Hepatocyte (in vitro differentiated cells): Measurements from ENCODE around the gene ANKRD37. TPM values are rescaled to one million over a fixed set of nuclear protein-coding genes. Genes with fewer than 3 reads are reported as not detected.

Experiments
- DNase-seq: peaks from one replicate; pipeline ENCODE4 v3.0.0-alpha.2; 2016; ENCODE audit warnings: low spot score
- H2AFZ ChIP-seq: fragments of 200-600 bp; sonication (generic); 2 replicates; pipeline ENCODE4 v1.6.0; 2016; ENCODE audit warnings: antibody characterized with exemption, mild to moderate bottlenecking
- H3K27ac ChIP-seq: fragments of 200-600 bp; sonication (generic); 2 replicates; pipeline ENCODE4 v1.5.1; 2016; ENCODE audit warnings: mild to moderate bottlenecking
- H3K27me3 ChIP-seq: fragments of 200-600 bp; sonication (generic); 2 replicates; pipeline ENCODE4 v1.6.1; 2016
- H3K36me3 ChIP-seq: fragments of 200-600 bp; sonication (generic); replicated peaks from 2 replicates; pipeline ENCODE4 v1.5.1; 2016; ENCODE audit warnings: low read depth; ENCODE audit not compliant: insufficient read depth
- H3K4me1 ChIP-seq: fragments of 200-600 bp; sonication (generic); 2 replicates; pipeline ENCODE4 v1.5.1; 2016; ENCODE audit warnings: mild to moderate bottlenecking, moderate library complexity; ENCODE audit not compliant: insufficient read depth
- H3K4me2 ChIP-seq: fragments of 200-600 bp; sonication (generic); 2 replicates; pipeline ENCODE4 v1.6.0; 2016
- H3K4me3 ChIP-seq: fragments of 200-600 bp; sonication (generic); 2 replicates; pipeline ENCODE4 v1.5.1; 2016; ENCODE audit warnings: mild to moderate bottlenecking
- H3K79me2 ChIP-seq: fragments of 200-600 bp; sonication (generic); 2 replicates; pipeline ENCODE4 v1.6.0; 2017; ENCODE audit warnings: mild to moderate bottlenecking
- H3K9me2 ChIP-seq: fragments of 200-600 bp; sonication (generic); replicated peaks from 2 replicates; pipeline ENCODE4 v1.6.0; 2017; ENCODE audit warnings: mild to moderate bottlenecking; ENCODE audit not compliant: insufficient read depth
- H3K9me3 ChIP-seq: fragments of 200-600 bp; sonication (generic); 2 replicates; pipeline ENCODE4 v1.5.1; 2016; ENCODE audit warnings: low read depth, mild to moderate bottlenecking
- H4K20me1 ChIP-seq: fragments of 200-600 bp; sonication (generic); 2 replicates; pipeline ENCODE4 v1.6.0; 2016; ENCODE audit warnings: mild to moderate bottlenecking; ENCODE audit not compliant: insufficient read depth, poor library complexity, severe bottlenecking
- CTCF ChIP-seq: fragments of 200-600 bp; sonication (generic); IDR thresholded peaks from 2 replicates; pipeline ENCODE4 v1.5.1; 2016; ENCODE audit warnings: antibody characterized with exemption, mild to moderate bottlenecking; ENCODE audit not compliant: poor library complexity
- EZH2 ChIP-seq: fragments of 200-600 bp; sonication (generic); IDR thresholded peaks from 2 replicates; pipeline ENCODE4 v1.6.1; 2016; ENCODE audit warnings: antibody characterized with exemption, mild to moderate bottlenecking, borderline replicate concordance
- EZH2phosphoT487 ChIP-seq: fragments of 200-600 bp; sonication (generic); IDR thresholded peaks from one replicate; pipeline ENCODE4 v1.6.1; 2018; ENCODE audit warnings: antibody characterized with exemption, mild to moderate bottlenecking, low read depth, moderate library complexity; ENCODE audit not compliant: unreplicated experiment, severe bottlenecking
- WGBS: methylation state at CpG from one replicate; pipeline ENCODE4 v1.1.6; 2016; ENCODE audit warnings: low lambda C conversion rate; ENCODE audit errors: missing lambda C conversion rate; 5-methylcytosine and 5-hydroxymethylcytosine counted together
- polyA plus RNA-seq: library from polyadenylated mRNA; unstranded; fragments of >200 nt; fragmentation: Nextera tagmentation; extraction: Ambion mirVana; gene quantifications from 2 replicates; pipeline ENCODE4 v1.2.1, GENCODE V29; 2016
- total RNA-seq: library from RNA; depleted of rRNA; stranded (reverse); fragments of >200 nt; gene quantifications from 2 replicates; pipeline ENCODE4 v1.2.3, GENCODE V29; 2014

ANKRD37 gene
- total and polyA plus RNA-seq, 2 experiments from 2014 or later = 1.7 to 8.6 TPM

GRCh38 chr4:185435466-185435865 is 38.8 kb downstream of the ANKRD37 start:
- no peaks in the 10 kb centered on the region for H3K36me3 ChIP-seq
- H3K27ac ChIP-seq = no peak overlapping the region
- H3K9me2 ChIP-seq = no peaks in the 10 kb centered on the region
- H3K27me3 ChIP-seq = no peaks in the 10 kb centered on the region
- DNase-seq = no peak
- no peak overlapping the region for H3K4me2 ChIP-seq
- no peaks in the 10 kb centered on the region for H3K79me2 ChIP-seq
- no peaks in the 10 kb centered on the region for H3K4me1 ChIP-seq
- no peaks in the 10 kb centered on the region for H4K20me1 ChIP-seq
- TF ChIP-seq EZH2 = no peak
- no peak for TF ChIP-seq EZH2phosphoT487
- TF ChIP-seq CTCF = no peak
- no peaks in the 10 kb centered on the region for H3K9me3 ChIP-seq
- no peak overlapping the region for H3K4me3 ChIP-seq
- H2AFZ ChIP-seq = no peak overlapping the region

- H3K79me2 ChIP-seq = no peaks in the 10 kb centered on the region
- no peak for TF ChIP-seq CTCF
- no peak for TF ChIP-seq EZH2
- no peak for TF ChIP-seq EZH2phosphoT487
- H3K4me1 ChIP-seq = no peaks in the 10 kb centered on the region
- DNase-seq = no peak
- no peak overlapping the region for H2AFZ ChIP-seq
- no peaks in the 10 kb centered on the region for H3K9me2 ChIP-seq
- H3K9me3 ChIP-seq = no peaks in the 10 kb centered on the region
- no peaks in the 10 kb centered on the region for H3K36me3 ChIP-seq
- H3K27ac ChIP-seq = no peak overlapping the region
- no peak overlapping the region for H3K4me2 ChIP-seq
- H3K4me3 ChIP-seq = no peak overlapping the region
- H4K20me1 ChIP-seq = no peaks in the 10 kb centered on the region
- no peaks in the 10 kb centered on the region for H3K27me3 ChIP-seq
Observed at GRCh38 chr4:185437809-185438208, 41.2 kb downstream of the ANKRD37 start.

- H3K4me1 ChIP-seq = no peaks in the 10 kb centered on the region
- no peaks in the 10 kb centered on the region for H3K9me3 ChIP-seq
- H3K79me2 ChIP-seq = no peaks in the 10 kb centered on the region
- H3K27me3 ChIP-seq = no peaks in the 10 kb centered on the region
- 91% methylated on average over 2 of the region's 2 CpGs for WGBS
- H4K20me1 ChIP-seq = no peaks in the 10 kb centered on the region
- H3K27ac ChIP-seq = no peak overlapping the region
- TF ChIP-seq EZH2phosphoT487 (no peak), EZH2 (no peak), CTCF (no peak)
- no peaks in the 10 kb centered on the region for H3K9me2 ChIP-seq
- no peak overlapping the region for H2AFZ ChIP-seq
- no peak overlapping the region for H3K4me2 ChIP-seq
- no peak overlapping the region for H3K4me3 ChIP-seq
- H3K36me3 ChIP-seq = no peaks in the 10 kb centered on the region
- no peak for DNase-seq
Observed at GRCh38 chr4:185441479-185441878, 44.8 kb downstream of the ANKRD37 start.

GRCh38 chr4:185445209-185445608 is 48.6 kb downstream of the ANKRD37 start:
- H4K20me1 ChIP-seq = no peaks in the 10 kb centered on the region
- no peak for DNase-seq
- no peak overlapping the region for H3K4me3 ChIP-seq
- H3K27ac ChIP-seq = no peak overlapping the region
- no peak overlapping the region for H2AFZ ChIP-seq
- no peaks in the 10 kb centered on the region for H3K36me3 ChIP-seq
- no peaks in the 10 kb centered on the region for H3K79me2 ChIP-seq
- 90% methylated on average over 2 of the region's 2 CpGs for WGBS
- H3K9me3 ChIP-seq = no peaks in the 10 kb centered on the region
- TF ChIP-seq EZH2phosphoT487 (no peak), EZH2 (no peak), CTCF (no peak)
- H3K4me1 ChIP-seq = no peaks in the 10 kb centered on the region
- H3K27me3 ChIP-seq = no peaks in the 10 kb centered on the region
- no peaks in the 10 kb centered on the region for H3K9me2 ChIP-seq
- H3K4me2 ChIP-seq = no peak overlapping the region
